ENCODE measurements around the gene NSMF. TPM values are rescaled to one million over a fixed set of nuclear protein-coding genes. Genes with fewer than 3 reads are reported as not detected.

Gene NSMF
- total RNA-seq, 2 donors from 2014 or later, result 65.4 to 65.9 TPM

DNA sequence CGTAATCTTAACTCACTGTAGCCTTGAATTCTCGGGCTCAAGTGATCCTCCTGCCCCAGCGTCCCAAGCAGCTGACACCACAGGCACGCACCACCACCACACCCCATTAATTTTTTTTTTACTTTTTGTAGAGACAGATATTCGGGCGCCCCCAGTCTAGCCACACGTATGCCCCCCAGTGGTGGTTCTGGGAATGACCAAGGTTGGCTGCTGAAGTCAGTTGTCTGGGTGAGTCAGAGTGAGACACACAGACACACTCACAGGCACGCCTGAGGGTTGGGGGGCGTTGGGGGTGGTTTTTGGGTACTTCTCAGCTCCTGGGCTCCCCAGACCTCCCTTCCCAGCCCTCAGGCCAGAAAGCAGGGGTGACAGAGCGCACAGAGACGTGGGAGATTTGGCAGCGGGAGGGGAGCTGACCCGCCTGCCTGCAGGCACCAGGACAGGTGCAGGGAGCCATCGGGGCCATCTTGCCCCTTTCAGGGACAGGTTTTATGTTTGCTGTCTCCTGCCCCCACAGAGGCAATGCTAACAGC is 13.8 kb downstream of the NSMF start:
- Histone ChIP-seq H3K4me1 (peaks cover 18% of the 10 kb centered on the region), H3K9me3 (no peaks in the 10 kb centered on the region), H3K4me3 (no peak overlapping the region), H3K36me3 (replicated peaks in 1 of 2; ENCODE audit: insufficient read depth in 1 of 2, low read depth in 2 of 2) (no peaks in the 10 kb centered on the region), H3K27ac (peak overlapping the region in 1 of 4 donors; percentile 44), H3K27me3 (no peaks in the 10 kb centered on the region)
- peak in 1 of 3 donors; percentile 7 for TF ChIP-seq POLR2A (IDR thresholded peaks at IDR 0.05)
- TF ChIP-seq, protein P1, sequence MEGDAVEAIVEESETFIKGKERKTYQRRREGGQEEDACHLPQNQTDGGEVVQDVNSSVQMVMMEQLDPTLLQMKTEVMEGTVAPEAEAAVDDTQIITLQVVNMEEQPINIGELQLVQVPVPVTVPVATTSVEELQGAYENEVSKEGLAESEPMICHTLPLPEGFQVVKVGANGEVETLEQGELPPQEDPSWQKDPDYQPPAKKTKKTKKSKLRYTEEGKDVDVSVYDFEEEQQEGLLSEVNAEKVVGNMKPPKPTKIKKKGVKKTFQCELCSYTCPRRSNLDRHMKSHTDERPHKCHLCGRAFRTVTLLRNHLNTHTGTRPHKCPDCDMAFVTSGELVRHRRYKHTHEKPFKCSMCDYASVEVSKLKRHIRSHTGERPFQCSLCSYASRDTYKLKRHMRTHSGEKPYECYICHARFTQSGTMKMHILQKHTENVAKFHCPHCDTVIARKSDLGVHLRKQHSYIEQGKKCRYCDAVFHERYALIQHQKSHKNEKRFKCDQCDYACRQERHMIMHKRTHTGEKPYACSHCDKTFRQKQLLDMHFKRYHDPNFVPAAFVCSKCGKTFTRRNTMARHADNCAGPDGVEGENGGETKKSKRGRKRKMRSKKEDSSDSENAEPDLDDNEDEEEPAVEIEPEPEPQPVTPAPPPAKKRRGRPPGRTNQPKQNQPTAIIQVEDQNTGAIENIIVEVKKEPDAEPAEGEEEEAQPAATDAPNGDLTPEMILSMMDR (IDR thresholded peaks at IDR 0.05), result peak; percentile 75 to 94 (median 85)
- peak; percentile 81 for ATAC-seq
- 3 to 10% methylated on average over 11 to 14 of the region's 14 CpGs for WGBS, 2 donors
- intact Hi-C loops (cut with DNase I), result loop anchor here (10.0 kb wide), 1 partner anchor 161 kb away; no protein-coding TSS in a partner anchor
- peak; percentile 83 to 88 (median 84) for DNase-seq

DNA sequence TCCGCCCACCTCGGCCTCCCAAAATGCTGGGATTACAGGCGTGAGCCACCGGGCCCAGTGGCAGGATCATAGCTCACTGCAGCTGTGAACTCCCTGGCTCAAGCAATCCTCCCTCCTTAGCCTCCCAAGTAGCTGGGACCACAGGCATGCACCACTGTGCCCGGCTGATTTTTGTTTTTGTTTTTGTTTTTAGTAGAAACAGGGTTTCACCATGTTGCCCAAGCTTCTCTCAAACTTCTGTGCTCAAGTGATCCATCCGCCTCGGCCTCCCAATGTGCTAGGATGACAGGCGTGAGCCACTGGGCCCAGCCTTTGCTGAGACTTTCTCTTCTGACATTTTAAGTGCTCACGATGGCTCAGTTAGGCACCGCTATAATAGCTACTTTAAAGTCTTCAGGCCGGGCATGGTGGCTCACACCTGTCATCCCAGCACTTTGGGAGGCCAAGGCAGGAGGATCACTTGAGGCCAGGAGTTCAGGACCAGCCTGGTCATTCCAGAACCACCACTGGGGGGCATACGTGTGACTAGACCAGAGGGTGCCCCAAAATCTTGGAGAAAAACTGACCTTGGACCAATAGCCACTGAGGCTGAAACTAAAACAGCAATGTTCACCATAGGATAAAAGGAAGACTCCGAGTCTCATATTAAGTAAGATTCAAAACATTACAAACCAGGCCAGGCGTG is 14.9 kb downstream of the NSMF start:
- ATAC-seq (no peak), DNase-seq (peak in 1 of 4 donors; percentile 8)
- Histone ChIP-seq H3K4me1 (peaks cover 21% of the 10 kb centered on the region), H3K9me3 (no peaks in the 10 kb centered on the region), H3K27ac (no peak overlapping the region), H3K4me3 (no peak overlapping the region), H3K36me3 (replicated peaks in 1 of 2; ENCODE audit: insufficient read depth in 1 of 2, low read depth in 2 of 2) (no peaks in the 10 kb centered on the region), H3K27me3 (no peaks in the 10 kb centered on the region)
- TF ChIP-seq, protein P1 (IDR thresholded peaks at IDR 0.05), result no peak
- TF ChIP-seq POLR2A (IDR thresholded peaks at IDR 0.05), result no peak
- intact Hi-C loops (cut with DNase I), result loop anchor here (10.0 kb wide), 1 partner anchor 159 kb away; no protein-coding TSS in a partner anchor
- WGBS, 2 donors, result 73 to 84% methylated on average over 14 of the region's 14 CpGs

DNA sequence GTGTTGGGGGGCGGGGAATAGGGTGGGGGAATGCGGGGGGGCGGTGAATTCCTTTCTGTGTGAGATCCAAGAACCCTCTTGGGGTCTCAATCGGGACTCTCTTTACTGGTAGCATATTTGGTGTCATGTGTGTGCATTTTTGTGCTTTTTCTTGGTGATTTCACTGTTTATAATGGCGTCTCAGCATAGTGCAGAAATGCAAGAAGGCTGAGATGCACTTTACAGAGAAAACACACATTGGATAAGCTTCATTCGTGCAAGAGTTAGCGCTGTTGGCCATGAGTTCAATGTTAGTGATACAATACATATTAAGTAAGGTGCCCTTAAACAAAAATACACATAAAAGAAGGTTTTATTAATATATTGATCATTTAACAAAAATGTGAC is 17.2 kb downstream of the NSMF start:
- no peaks in the 10 kb centered on the region for H3K9me3 ChIP-seq
- no peaks in the 10 kb centered on the region for H3K36me3 ChIP-seq (replicated peaks in 1 of 2; ENCODE audit: insufficient read depth in 1 of 2, low read depth in 2 of 2)
- H3K27ac ChIP-seq, result peak overlapping the region in 1 of 4 donors; percentile 23
- TF ChIP-seq POLR2A (IDR thresholded peaks at IDR 0.05), result no peak
- TF ChIP-seq, protein P1 (IDR thresholded peaks at IDR 0.05), result no peak
- peaks cover 31% of the 10 kb centered on the region for H3K4me1 ChIP-seq
- intact Hi-C loops (cut with DNase I), result loop anchor here (10.0 kb wide), 1 partner anchor 157 kb away; no protein-coding TSS in a partner anchor
- ATAC-seq, result no peak
- no peaks in the 10 kb centered on the region for H3K27me3 ChIP-seq
- no peak overlapping the region for H3K4me3 ChIP-seq
- 14 to 33% methylated on average over 4 to 7 of the region's 7 CpGs for WGBS, 2 donors
- no peak for DNase-seq

DNA sequence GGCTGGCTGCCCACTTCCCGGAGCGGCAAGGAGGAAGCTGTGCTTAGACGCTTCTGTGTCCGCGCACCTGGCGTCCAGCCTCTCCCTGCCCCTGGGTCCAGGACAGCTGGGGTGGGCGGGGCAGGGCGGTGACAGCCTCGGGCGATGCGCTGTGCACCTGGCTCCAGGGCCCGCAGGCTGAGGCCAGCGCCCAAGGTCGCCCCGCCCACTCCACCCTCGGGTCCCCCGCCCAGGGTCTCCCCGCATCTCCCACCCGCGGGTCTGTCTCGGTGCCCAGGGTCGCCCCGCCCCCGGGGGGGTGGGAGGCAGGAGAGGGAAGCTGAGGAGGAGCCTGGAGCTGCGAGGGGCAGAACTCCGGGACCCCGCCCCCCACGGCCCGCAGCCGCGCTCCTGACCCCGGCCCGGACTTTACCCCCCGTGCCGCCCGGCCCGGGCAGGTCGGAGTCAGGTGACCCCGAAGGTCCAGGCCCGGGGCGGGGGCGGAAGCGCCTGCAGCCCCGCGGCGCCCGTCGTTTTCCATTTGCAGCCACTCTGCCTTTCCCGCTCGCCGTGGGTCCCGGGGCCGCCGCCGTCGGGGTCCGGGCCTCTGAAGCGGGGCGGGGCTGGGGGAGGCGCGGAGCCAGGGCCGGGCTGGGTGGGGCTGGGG is 17.7 kb downstream of the NSMF start, which contains the start of gene ENTPD8:
ENTPD8 (minus strand) TSS at position 69 of the 646 bp plus-strand sequence. CDS start 3,072 bp downstream, outside the sequence.
- TF ChIP-seq, protein P1 (IDR thresholded peaks at IDR 0.05), result no peak
- TF ChIP-seq POLR2A (IDR thresholded peaks at IDR 0.05), result no peak
- peak within 1 kb of the TSS; percentile 9 to 70 for H3K4me3 ChIP-seq
- H3K9me3 ChIP-seq, result no peaks in the 10 kb centered on the region
- H3K27me3 ChIP-seq, result no peaks in the 10 kb centered on the region
- H3K27ac ChIP-seq, result peak within 1 kb of the TSS in 2 of 4 donors; percentile 23 to 59
- ATAC-seq, result peak; percentile 79
- intact Hi-C loops (cut with DNase I), result loop anchor here (10.0 kb wide), 1 partner anchor 157 kb away; no protein-coding TSS in a partner anchor
- no peaks in the 10 kb centered on the region for H3K36me3 ChIP-seq (replicated peaks in 1 of 2; ENCODE audit: insufficient read depth in 1 of 2, low read depth in 2 of 2)
- peak; percentile 83 to 92 (median 92) for DNase-seq
- peaks cover 36% of the 10 kb centered on the region for H3K4me1 ChIP-seq
- WGBS, 2 donors, result 0% methylated on average over 41 of the region's 62 CpGs; no CpG with 5 or more reads in 1 of the 2 donors

Data from body of pancreas (tissue), 4 donors.